AG09309 (cell line): ENCODE results near the gene SHISA4.

ENCODE experiments used
- DNase-seq: peaks from one replicate; pipeline ENCODE4 v3.0.0-alpha.2; 2010; ENCODE audit warnings: low read depth
- H3K4me3 ChIP-seq: 2 replicates; pipeline ENCODE4 v1.5.1; 2011; ENCODE audit warnings: mild to moderate bottlenecking, low read depth, low read length, moderate library complexity; ENCODE audit not compliant: control insufficient read depth
- CTCF ChIP-seq: IDR thresholded peaks from 2 replicates; pipeline ENCODE4 v1.5.1; 2011; ENCODE audit warnings: mild to moderate bottlenecking, low read depth, low read length, inconsistent platforms; ENCODE audit not compliant: insufficient read depth, control insufficient read depth; ENCODE audit errors: missing control alignments

Gene SHISA4

GRCh38 chr1:201891451-201892045 lies 2.9 kb downstream of the SHISA4 start:
- no peak for TF ChIP-seq CTCF
- no peak overlapping the region for H3K4me3 ChIP-seq
- DNase-seq, result no peak

GRCh38 chr1:201892211-201892610 lies 3.5 kb downstream of the SHISA4 start:
- H3K4me3 ChIP-seq, result no peak overlapping the region
- TF ChIP-seq CTCF, result no peak
- no peak for DNase-seq

GRCh38 chr1:201893431-201893830 lies 4.7 kb downstream of the SHISA4 start:
- H3K4me3 ChIP-seq, result no peak overlapping the region
- no peak for TF ChIP-seq CTCF
- no peak for DNase-seq

GRCh38 chr1:201894343-201895119 lies 5.8 kb downstream of the SHISA4 start:
- no peak for DNase-seq

GRCh38 chr1:201895120-201895665 lies 6.5 kb downstream of the SHISA4 start:
- no peak overlapping the region for H3K4me3 ChIP-seq
- no peak for TF ChIP-seq CTCF
- no peak for DNase-seq

More at GRCh38 chr1:201894343-201895119, 5.8 kb downstream of the SHISA4 start:
- H3K4me3 ChIP-seq, result no peak overlapping the region
- no peak for TF ChIP-seq CTCF

GRCh38 chr1:201895913-201896807 lies 7.5 kb downstream of the SHISA4 start:
- H3K4me3 ChIP-seq, result no peak overlapping the region
- peak; percentile 63 for DNase-seq
- TF ChIP-seq CTCF, result peak; percentile 98
